HG03565 (cell line): Measurements from ENCODE around the gene IL1R2.

ENCODE experiments used
- ATAC-seq: cut with Tn5 transposase; IDR thresholded peaks from one replicate; pipeline ENCODE4 v1.9.1; 2021; ENCODE audit warnings: mild to moderate bottlenecking, moderate library complexity; ENCODE audit not compliant: unreplicated experiment

The IL1R2 gene

GRCh38 chr2:102074152-102074783 is 82.5 kb downstream of the IL1R2 start:
- no peak for ATAC-seq

DNA sequence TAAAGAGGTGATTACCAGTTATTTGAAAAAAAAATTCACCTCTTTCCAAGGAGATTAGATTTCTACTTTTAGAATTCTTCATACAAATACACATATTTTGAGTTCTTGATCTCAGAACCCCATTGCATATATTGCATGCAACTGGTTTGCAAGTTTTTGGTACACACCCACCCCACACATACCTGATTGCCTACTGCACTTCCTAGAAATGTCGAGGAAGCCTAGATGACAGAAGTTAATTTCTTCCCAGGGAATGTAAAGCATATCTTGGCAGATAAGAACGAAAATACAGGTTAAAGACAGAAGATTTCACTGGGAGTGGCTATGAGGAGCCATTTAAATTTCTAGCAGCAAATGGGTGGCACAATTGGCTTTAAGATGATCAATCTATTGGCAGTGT is 83.7 kb downstream of the IL1R2 start:
- no peak for ATAC-seq

- no peak for ATAC-seq
Measured at GRCh38 chr2:102076512-102076911, 84.8 kb downstream of the IL1R2 start.
